ENCODE data around the gene HOXA4.

HOXA4 gene

DNA sequence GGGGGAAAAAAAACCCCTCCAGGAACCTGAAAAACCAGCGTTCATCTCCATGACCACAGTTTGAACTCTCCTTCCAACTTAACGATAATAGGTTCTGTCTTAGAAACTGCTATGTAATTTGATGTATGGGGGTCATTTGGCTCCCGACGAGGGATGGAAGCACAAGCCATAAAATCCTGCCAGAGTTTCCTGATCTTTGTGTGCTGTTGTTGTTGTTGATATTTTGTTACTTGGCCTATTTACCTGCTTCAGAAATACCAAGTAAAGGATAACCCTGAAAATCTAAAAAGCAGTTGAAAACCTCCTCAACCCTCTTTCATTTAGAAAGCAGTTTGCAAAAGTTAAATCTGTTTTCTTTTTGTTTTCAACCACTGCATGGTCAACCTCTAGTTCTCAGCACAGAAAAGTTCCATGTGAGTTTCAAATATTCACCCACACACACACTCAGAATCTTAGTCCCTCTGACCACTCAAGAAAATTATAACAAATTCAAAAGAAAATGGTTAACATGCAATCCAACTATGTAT, 18.7 kb downstream of the HOXA4 start:
- H3F3A ChIP-seq (ENCODE audit: insufficient read depth) = no peaks in the 10 kb centered on the region
- H3K9me2 ChIP-seq (replicated peaks; ENCODE audit: insufficient read depth, low read length) = no peaks in the 10 kb centered on the region
- H3K9me3 ChIP-seq (ENCODE audit: insufficient read depth, low read length) = no peaks in the 10 kb centered on the region
- no peak for TF ChIP-seq EZH2phosphoT487 (conservative IDR thresholded peaks at IDR 0.05; ENCODE audit: low read length)
- TF ChIP-seq, protein P1, sequence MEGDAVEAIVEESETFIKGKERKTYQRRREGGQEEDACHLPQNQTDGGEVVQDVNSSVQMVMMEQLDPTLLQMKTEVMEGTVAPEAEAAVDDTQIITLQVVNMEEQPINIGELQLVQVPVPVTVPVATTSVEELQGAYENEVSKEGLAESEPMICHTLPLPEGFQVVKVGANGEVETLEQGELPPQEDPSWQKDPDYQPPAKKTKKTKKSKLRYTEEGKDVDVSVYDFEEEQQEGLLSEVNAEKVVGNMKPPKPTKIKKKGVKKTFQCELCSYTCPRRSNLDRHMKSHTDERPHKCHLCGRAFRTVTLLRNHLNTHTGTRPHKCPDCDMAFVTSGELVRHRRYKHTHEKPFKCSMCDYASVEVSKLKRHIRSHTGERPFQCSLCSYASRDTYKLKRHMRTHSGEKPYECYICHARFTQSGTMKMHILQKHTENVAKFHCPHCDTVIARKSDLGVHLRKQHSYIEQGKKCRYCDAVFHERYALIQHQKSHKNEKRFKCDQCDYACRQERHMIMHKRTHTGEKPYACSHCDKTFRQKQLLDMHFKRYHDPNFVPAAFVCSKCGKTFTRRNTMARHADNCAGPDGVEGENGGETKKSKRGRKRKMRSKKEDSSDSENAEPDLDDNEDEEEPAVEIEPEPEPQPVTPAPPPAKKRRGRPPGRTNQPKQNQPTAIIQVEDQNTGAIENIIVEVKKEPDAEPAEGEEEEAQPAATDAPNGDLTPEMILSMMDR (IDR thresholded peaks at IDR 0.05; ENCODE audit: insufficient read depth, low read length, poor library complexity, severe bottlenecking) = no peak
- no peaks in the 10 kb centered on the region for H3K36me3 ChIP-seq (ENCODE audit: low read length)
- H3K79me2 ChIP-seq (ENCODE audit: insufficient read depth, low read length) = no peaks in the 10 kb centered on the region
- H3K27ac ChIP-seq (ENCODE audit: low read depth, low read length) = no peak overlapping the region
- no peaks in the 10 kb centered on the region for H3K27me3 ChIP-seq (ENCODE audit: low read length)
- no peak overlapping the region for H3K4me2 ChIP-seq (ENCODE audit: low read depth, low read length, poor library complexity, severe bottlenecking)
- no peak overlapping the region for H3K4me3 ChIP-seq (ENCODE audit: insufficient read depth, low read length, poor library complexity, severe bottlenecking)
- H3K9ac ChIP-seq (ENCODE audit: low read length) = no peak overlapping the region
- no peak overlapping the region for H2AFZ ChIP-seq (ENCODE audit: low read depth, low read length, severe bottlenecking)
- no peaks in the 10 kb centered on the region for H4K20me1 ChIP-seq (ENCODE audit: low read depth, low read length)

DNA sequence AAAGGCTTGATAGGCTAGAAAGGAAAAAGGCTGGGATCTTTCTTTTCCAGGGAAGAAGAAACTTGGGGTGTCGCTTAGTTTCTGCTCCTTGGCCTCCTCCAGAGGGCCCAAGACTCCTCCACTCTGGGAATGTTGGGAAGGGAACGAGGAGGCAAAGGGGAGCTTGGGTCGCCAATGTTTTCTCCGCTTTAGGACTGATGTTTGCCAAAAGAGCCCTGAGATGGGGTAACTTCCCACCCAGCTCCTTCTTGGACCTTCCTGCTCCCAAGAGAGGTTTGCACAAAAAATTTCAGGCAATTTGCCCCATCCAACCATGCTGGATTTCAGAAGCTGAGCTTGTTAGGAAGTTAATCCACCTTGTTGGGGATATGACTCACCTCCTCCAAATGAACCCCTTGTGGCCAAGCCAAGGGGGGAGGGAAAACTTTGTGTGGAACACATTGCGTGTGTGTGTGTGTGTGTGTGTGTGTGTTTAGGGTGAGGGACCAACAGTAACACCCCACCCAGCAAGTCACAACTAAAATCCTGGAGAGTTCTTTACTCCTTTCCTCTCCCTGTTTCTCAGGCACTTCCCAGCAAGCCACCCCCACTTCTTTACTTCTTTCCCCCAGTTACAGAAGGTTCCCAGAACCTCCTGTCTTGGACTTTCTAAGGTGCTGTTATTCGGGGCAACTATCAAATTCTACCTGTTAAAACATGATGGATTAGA, 19.4 kb downstream of the HOXA4 start:
- no peaks in the 10 kb centered on the region for H3K9me3 ChIP-seq (ENCODE audit: insufficient read depth, low read length)
- no peaks in the 10 kb centered on the region for H3K9me2 ChIP-seq (replicated peaks; ENCODE audit: insufficient read depth, low read length)
- no peaks in the 10 kb centered on the region for H3K36me3 ChIP-seq (ENCODE audit: low read length)
- TF ChIP-seq EZH2phosphoT487 (conservative IDR thresholded peaks at IDR 0.05; ENCODE audit: low read length) = no peak
- TF ChIP-seq, protein P1 (IDR thresholded peaks at IDR 0.05; ENCODE audit: insufficient read depth, low read length, poor library complexity, severe bottlenecking) = no peak
- no peaks in the 10 kb centered on the region for H3K27me3 ChIP-seq (ENCODE audit: low read length)
- H3K79me2 ChIP-seq (ENCODE audit: insufficient read depth, low read length) = no peaks in the 10 kb centered on the region
- H3F3A ChIP-seq (ENCODE audit: insufficient read depth) = no peaks in the 10 kb centered on the region
- H2AFZ ChIP-seq (ENCODE audit: low read depth, low read length, severe bottlenecking) = no peak overlapping the region
- H4K20me1 ChIP-seq (ENCODE audit: low read depth, low read length) = no peaks in the 10 kb centered on the region
- H3K27ac ChIP-seq (ENCODE audit: low read depth, low read length) = no peak overlapping the region
- no peak overlapping the region for H3K4me3 ChIP-seq (ENCODE audit: insufficient read depth, low read length, poor library complexity, severe bottlenecking)
- no peak overlapping the region for H3K9ac ChIP-seq (ENCODE audit: low read length)
- H3K4me2 ChIP-seq (ENCODE audit: low read depth, low read length, poor library complexity, severe bottlenecking) = no peak overlapping the region

DNA sequence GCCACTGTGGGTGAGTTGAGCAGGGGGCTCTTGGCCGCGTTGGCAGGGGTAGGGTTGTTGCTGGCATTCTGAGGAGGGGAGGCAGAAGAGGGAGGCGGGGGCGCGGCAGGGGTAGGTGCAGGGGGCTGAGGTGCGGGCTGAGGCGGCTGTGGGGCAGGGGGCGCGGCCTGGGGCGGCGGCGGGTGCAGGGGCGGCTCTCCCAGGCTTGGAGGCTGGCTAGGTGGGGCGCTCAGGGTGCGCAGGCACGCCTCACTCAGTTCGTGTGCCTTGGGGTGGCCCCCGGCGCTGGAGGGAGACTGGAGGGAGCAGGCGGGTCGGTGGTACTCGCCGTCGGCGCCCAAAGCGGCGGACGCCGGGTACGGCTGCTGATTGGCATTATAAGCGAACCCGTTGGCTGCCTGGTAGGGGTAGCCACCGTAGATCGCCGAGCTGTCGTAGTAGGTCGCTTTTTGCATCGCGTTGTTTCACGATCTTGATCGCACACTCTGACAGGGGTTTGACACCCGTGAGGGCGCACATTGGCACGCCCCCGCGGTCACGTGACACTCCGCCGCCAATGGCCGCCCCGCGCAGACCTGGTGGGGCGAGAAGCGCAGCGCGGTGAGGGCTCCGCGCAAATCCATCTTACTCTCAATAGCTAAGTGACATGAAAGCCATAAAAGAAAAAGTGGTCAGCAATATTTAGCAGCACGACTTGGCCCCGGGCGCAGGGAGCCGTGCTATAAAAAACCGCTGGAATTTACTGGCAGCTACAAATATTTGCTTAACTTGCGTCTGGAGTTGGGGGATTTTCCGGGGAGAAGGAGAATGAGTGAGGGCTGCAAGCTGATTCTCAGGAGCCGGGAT, 20.1 kb downstream of the HOXA4 start:
- Histone ChIP-seq H3F3A (ENCODE audit: insufficient read depth) (no peaks in the 10 kb centered on the region), H3K27me3 (ENCODE audit: low read length) (no peaks in the 10 kb centered on the region), H3K4me2 (ENCODE audit: low read depth, low read length, poor library complexity, severe bottlenecking) (no peak overlapping the region), H4K20me1 (ENCODE audit: low read depth, low read length) (no peaks in the 10 kb centered on the region), H3K9ac (ENCODE audit: low read length) (no peak overlapping the region), H3K4me3 (ENCODE audit: insufficient read depth, low read length, poor library complexity, severe bottlenecking) (no peak overlapping the region), H2AFZ (ENCODE audit: low read depth, low read length, severe bottlenecking) (no peak overlapping the region), H3K36me3 (ENCODE audit: low read length) (no peaks in the 10 kb centered on the region), H3K27ac (ENCODE audit: low read depth, low read length) (no peak overlapping the region), H3K9me2 (replicated peaks; ENCODE audit: insufficient read depth, low read length) (no peaks in the 10 kb centered on the region), H3K79me2 (ENCODE audit: insufficient read depth, low read length) (no peaks in the 10 kb centered on the region), H3K9me3 (ENCODE audit: insufficient read depth, low read length) (no peaks in the 10 kb centered on the region)
- TF ChIP-seq EZH2phosphoT487 (conservative IDR thresholded peaks at IDR 0.05; ENCODE audit: low read length) = no peak
- TF ChIP-seq, protein P1 (IDR thresholded peaks at IDR 0.05; ENCODE audit: insufficient read depth, low read length, poor library complexity, severe bottlenecking) = no peak

All from SU-DHL-6 (cell line).